ENCODE measurements around the gene CFAP73. TPM values are rescaled to one million over a fixed set of nuclear protein-coding genes. Genes with fewer than 3 reads are reported as not detected.
"Not testable (repeated sequence)": the region's sequence is repeated elsewhere in the genome, so short reads cannot be mapped to it uniquely, and the experiment has no call there.

CFAP73 gene
- total RNA-seq, 1 experiment from 2014 or later: 0.61 TPM

DNA sequence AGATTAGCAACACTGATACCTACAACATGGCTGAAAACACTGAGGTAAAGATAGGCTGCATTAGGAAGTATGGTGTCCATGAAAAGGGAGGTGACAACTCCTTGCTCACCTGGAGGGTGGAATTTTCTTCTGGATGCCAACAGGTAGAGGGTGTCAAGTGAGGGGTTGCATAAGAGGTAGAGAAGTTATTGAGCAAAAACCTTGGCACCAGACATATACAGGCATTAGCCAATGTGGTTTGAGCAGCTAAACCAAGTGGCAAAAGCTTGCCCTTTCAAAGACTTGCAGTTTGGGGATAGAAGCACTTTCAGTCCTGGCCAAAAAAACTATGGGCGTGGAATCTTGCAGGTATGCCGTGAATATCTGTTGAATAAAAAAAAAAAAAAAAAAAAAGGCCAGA is 39.8 kb downstream of the CFAP73 start:
- no peak for DNase-seq (ENCODE audit: low spot score)

DNA sequence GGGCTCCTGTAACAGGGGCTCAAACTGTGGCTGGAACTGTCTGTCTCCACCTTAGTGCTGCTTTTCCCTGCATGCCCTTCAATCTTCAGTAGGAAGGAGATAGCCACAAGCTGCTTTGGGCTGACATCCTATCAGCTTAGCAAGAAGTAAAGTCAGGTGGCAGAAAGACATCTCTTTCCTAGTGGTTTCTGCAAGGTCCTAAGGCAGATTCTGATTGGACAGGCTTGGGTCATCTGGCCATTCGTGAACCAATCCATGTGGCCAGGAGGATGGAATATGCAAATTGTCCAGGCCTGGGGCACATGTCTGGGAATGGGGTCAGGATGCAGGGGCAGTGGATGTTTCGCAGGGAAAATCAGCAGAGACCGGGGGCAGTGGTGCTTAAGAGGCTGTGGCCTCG is 41.2 kb downstream of the CFAP73 start:
- peak; percentile 16 for DNase-seq (ENCODE audit: low spot score)

DNA sequence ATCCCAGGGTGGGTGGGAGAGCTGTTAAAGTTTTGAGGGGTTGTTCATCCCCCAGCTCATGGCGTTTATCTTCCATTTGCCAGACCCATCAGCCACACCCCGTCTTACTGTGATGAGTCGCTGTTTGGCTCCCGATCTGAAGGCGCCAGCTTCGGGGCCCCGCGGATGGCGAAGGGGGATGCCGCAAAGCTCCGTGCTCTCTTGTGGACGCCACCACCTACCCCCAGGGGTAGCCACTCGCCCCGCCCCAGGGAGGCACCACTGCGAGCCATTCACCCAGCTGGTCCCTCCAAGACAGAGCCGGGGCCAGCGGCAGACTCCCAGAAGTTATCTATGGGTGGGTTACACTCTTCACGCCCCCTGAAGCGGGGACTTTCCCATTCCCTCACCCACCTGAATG is 41.7 kb downstream of the CFAP73 start:
- DNase-seq (ENCODE audit: low spot score): no peak

DNA sequence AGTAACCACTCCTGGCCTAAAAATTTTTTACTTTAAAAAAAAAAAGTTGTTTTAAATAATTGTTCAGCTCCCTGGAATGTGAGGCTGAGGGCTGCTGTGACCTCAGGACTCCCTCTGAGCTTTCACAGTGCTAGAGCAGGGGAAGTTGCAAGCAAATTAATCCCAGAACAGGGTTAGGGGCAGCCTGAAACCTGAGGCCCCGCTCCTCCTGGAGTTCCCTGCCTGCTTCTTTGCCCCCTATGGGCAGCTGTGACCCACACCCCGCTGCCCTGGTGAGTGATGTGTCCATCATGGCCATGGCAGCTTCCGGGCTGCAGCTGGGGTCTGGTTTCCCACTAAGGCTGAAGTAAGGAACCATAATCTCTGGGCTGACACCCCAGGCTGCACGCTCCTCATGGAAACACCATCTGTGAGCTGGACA is 45.5 kb downstream of the CFAP73 start:
- DNase-seq (ENCODE audit: low spot score): no peak

DNA sequence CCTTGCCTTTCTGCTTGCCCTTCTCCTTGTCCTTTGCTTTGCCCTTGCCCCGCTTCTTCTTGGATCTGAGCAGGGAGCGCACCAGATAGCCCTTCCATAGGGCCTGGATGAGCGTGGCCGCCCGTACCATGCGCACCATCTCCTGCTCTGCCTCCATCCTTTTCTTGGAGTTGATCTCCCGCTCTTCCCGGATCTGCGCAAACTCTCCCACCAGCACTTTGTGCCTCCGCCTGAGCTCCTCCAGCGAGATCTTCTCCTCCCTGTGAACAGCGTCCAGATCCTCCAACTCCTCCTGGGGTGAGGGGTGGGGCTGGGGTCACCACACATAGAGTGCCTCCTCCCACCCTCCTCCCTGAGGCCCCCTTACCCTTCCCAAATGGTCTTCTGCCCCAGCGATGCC is 46.1 kb downstream of the CFAP73 start:
- no peak for DNase-seq (ENCODE audit: low spot score)

- no peak for DNase-seq (ENCODE audit: low spot score)
Observed at GRCh38 chr12:113196582-113196981, 47.1 kb downstream of the CFAP73 start.

GRCh38 chr12:113196990-113197389 is 47.5 kb downstream of the CFAP73 start:
- DNase-seq (ENCODE audit: low spot score): peak; percentile 91

DNA sequence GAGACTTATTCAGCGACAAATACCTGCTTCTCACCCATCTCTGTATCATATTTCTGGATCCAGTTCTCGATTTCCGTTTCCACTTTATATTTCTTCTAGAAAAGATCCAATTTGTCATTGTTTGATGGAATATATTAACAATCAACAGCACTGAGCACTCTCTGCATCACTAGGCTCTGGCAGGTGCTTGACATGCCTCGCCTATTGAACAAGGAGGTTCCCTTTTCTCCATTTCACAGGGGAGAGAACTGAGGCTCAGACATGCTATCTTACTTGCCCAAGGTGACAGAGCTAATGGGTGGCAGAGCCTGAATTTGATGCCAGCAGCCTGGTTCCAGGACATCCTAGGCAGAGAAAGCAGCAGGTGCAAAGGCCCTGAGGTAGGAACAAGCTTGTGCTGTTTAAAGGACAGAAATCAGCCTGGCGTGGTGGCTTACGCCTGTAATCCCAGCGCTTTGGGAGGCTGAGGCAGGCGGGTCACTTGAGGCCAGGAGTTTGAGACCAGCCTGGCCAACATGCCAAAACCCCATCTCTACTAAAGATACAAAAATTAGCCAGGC is 48.1 kb downstream of the CFAP73 start:
- DNase-seq (ENCODE audit: low spot score): no peak

DNA sequence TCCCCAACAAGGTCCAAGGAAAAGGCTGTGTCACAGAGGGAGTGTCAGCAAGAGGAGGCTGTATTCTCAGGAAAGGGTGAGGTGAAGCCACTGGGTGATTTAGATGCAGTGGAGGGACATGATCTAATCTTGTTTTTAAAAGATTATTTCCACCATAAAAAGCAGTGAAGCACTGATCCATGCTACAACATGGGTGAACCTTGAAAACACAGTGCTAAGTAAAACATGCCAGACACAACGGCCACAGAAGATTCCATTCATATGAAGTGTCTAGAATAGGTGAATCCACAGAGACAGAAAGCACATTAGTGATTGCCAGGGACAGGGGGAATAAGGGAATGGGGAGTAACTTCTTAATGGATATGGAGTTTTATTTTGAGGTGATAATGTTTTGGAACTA is 48.8 kb downstream of the CFAP73 start:
- DNase-seq (ENCODE audit: low spot score): no peak

DNA sequence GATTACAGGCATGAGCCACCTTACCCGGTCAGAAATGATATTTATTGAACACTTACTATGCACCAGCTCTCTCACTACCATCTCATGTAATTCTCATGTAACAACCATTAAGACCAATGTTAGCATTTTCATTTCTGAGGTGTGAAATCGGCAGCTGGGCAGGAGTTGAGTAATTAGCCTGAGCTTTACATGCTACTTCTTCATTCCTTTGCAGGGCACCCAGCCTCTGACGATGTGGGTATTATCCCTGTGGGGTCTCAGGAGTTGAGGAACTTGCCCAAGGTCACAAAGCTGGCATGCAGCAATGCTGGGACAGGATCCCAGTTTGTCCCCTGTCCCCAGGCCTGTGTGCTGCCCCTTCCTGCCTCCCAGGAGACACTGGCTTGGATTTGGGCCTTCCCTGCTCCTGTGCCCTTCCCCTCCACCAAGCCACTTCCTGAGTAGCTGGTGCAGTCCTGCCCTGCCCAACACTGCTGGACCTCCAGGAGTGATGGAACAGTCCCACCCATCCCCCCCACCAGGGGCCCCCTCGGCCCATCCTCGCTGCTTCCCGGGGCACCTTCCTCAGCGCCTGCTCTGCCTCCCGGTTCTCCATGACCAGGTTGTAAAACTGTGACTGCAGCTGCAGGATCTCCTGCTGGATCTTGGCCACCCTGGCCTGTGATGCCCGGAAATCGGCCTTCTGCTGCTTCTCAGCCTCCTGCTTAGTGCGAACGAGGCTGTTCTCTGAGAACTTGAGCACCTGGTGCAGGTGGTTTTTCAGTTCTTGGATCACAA is 50.7 kb downstream of the CFAP73 start:
- DNase-seq (ENCODE audit: low spot score): no peak

- no peak for DNase-seq (ENCODE audit: low spot score)
Observed at GRCh38 chr12:113201187-113202177, 52.0 kb downstream of the CFAP73 start.

DNA sequence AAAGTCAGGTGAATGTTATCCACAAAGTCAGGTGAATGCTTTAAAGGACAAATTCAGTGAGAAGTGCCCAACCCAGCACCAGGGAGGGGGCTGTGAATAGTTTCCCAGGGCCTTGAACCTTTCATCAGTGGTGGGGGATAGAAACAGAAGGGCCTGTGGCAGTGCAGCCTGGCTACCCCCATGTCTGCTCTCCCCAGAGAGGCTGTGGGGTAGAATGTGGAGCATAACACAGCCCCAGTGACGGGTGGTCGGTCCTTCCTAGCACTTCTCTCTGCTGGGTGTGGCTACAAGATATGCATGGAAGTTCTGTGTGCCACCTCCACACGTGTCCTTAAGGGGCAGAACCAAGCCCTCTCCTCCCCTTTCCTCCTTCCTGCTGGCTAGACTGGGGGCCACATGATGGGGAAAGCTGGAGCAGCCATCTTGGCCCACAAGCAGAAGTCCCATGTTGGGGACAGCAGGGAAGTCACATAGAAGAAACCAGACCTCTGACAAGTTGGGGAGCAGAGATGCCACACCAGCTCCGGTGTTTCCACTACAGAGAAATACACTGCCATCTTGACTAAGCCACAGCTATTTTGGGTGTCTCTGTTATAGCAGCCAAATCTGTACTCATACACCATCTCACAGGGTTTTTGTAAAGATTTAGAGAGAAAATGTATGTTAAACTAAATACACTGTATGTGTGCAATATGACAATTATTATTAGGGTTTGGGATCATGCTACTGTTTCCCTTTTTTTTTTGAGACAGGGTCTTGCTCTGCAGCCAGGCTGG is 53.0 kb downstream of the CFAP73 start:
- no peak for DNase-seq (ENCODE audit: low spot score)

GRCh38 chr12:113203852-113204760 is 54.6 kb downstream of the CFAP73 start:
- no peak for DNase-seq (ENCODE audit: low spot score)

GRCh38 chr12:113204804-113205203 is 55.3 kb downstream of the CFAP73 start:
- DNase-seq (ENCODE audit: low spot score): no peak

DNA sequence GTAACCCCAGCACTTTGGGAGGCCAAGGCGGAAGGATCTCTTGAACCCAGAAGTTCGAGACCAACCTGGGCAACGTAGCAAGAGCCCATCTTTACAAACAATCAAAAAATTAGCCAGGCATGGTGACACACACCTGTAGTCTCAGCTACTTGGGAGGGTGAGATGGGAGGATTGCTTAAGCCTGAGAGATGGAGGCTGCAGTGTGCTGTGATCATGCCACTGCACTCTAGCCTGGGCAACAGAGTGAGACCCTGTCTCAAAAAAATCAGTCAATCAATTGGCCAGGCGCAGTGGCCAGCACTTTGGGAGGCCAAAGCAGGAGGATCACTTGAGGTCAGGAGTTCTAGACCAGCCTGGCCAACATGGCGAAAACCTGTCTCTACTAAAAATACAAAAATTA is 57.3 kb downstream of the CFAP73 start:
- not testable (repeated sequence) for DNase-seq (ENCODE audit: low spot score)

DNA sequence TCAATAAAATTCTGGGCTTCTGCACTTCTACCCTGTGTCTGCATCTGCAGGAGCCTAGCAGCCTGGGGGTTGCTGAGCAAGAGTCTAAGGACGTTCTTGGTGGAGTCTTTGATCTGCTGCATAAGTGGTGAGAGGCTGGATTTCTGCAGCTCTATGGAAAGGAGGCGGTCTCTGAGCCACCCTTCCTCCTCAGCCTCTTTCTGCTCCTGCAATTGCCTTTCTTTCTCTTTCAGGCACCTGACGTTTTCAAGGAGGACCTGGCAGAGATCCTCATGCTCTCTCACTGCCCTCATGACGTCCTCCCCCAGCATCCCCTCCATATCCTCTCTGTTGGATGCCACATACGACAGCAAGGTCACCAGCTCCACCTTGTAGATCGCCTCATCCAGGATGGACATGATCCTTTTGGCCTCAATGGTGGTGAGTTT is 58.1 kb downstream of the CFAP73 start:
- no peak for DNase-seq (ENCODE audit: low spot score)

DNA sequence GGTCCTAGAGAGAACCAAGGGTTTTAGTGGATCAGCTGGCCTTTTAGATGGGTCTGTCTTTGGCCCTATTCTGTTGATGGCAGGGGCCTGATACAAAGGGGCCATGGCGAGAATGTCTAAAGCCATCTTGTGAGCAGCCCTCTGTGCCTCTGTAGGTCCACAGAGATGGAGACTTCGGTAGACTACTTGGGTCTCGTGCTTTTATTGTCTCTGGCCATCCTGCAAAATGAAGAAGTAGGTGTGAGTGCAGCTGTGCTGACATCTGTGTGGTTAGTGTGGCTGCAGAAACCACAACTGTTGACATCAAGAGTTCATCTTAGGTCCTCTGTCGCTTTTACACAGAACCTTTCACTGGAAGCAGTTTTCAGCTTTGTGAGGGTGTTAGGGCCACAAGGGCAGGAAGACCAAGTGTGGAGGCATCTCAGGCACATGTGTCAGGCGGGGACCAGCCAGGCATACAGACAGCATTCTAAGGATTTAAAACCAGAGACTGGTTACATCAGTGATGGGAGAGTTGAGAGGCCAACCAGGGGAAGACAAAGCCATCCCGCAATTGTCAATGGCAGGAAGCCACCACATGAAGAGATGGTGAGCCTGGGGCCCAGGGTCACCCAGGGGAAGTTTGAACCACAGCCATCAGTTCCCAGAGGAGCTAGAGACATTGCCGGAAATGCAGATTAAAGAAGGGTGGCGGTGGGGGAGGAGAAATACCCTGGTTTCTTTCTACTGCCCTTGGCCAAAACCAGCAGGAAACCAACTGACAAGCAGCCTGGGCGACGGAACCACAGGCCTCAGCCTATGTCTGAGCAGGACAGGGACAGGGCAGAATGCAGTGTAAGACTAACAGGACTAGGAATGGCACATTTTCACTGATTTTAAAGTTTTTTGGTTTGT is 58.8 kb downstream of the CFAP73 start:
- no peak for DNase-seq (ENCODE audit: low spot score)

Data from HT-29 (cell line).